ELF-1 (cell line): ENCODE results near the gene SLC22A16.
A peak's percentile ranks its signal among the peaks of the same experiment; 100 is the strongest.

Source experiments
- DNase-seq: peaks from one replicate; pipeline ENCODE4 v3.0.0-alpha.2; 2016; ENCODE audit warnings: low read depth, low spot score

Gene SLC22A16

DNA sequence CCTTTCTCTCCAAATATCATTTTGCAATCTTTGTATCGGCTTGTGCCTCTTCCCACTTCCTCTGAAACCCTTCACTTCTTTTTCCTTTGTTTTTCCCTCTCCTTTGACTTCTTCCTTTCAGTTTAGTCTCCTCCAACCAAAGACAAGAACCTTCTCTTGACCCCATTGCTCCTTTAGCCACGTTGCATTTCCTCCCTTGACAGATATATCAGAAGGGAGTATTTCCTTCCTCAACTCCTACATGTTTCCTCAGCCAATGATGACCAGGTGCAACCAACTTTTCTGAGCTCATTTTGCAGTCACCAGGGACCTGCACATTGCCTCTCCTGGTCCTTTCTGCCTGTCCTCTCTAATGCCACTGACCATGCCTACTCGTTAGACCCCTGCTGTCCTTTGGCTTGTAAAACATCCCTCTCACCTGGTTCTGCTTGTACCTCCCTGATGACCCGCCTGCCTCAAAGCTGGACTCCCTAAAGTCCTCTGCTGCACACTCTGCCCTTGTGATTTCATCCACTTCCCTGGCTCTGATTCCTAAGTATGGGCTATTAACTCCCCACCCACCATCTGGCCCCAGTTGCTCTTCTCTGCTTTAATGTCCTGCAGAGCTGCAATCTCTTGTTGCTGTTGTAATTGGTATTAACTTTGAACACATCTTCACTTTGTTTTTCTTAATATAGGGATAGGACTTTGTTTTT lies 27.4 kb downstream of the SLC22A16 start:
- DNase-seq: no peak

DNA sequence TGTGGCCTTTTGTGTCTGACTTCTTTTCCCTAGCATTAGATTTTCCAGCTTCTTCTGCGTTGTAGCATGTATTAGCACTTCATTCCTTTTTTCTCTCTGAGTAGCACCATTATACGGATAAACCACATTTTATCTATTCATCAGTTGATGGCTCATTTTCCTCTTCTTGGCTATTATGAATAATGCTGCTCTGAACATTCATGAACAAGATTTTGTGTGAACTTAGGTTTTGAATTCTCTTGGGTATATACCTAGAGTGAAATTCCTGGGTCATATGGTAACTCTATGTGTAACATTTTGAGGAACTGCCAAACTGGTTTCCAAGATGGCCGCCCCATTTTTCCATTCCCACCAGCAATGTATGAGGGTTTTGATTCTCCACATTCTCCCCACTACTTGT lies 28.7 kb downstream of the SLC22A16 start:
- no peak for DNase-seq

DNA sequence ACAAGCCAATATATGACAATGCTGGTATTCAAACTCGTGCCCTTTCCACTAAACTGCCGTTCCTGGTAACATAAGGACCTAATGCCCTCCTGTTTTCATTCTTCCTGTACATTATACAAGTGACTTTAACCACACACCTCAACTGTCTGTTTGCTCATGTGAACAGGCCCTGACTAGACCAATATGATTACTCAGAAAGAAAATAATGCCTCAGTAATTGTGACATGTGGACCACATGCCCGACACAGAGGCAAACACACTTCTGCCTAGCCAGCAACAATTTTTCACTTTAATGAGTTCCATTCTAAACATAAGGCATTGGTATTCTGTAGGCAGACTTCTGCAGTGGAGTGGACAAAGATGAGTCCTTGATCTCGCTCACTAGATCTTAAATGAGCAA lies 30.0 kb downstream of the SLC22A16 start:
- no peak for DNase-seq

DNA sequence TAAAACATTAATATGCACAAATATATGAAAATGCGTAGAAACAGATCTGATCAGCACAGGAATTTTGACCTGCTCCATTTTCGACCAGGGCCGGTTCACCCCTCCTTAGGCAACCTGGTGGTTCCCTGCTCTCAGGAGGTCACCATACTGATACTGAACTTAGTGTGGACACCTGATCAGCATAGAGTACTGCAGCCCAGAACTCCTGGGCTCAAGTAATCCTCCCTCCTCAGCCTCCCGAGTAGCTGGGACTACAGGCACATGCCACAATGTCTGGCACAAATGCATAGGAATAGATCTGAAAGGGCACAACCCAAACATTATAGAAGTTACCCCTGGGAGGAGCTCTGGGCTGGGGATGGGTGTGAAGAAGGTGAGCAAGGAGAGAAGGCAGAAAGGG lies 36.4 kb downstream of the SLC22A16 start:
- DNase-seq: no peak

DNA sequence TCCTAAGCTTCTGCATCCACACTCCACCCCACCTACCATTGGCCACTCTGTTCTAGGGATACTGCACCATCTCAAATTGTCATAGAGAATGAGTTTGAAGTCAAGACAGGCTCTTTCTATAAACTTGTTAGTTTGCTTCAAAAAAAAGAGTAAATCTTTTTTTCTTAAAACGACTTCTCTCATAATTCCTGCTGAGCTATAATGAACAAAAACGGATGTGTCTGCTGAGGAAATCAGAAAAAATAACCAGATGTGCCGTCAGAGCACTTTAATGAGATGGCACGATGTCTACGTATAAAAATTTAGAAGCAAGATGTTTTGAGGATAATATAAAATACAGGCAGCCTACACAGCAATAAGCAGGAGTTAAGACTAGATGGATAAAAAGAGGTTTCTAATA lies 37.1 kb downstream of the SLC22A16 start:
- no peak for DNase-seq

DNA sequence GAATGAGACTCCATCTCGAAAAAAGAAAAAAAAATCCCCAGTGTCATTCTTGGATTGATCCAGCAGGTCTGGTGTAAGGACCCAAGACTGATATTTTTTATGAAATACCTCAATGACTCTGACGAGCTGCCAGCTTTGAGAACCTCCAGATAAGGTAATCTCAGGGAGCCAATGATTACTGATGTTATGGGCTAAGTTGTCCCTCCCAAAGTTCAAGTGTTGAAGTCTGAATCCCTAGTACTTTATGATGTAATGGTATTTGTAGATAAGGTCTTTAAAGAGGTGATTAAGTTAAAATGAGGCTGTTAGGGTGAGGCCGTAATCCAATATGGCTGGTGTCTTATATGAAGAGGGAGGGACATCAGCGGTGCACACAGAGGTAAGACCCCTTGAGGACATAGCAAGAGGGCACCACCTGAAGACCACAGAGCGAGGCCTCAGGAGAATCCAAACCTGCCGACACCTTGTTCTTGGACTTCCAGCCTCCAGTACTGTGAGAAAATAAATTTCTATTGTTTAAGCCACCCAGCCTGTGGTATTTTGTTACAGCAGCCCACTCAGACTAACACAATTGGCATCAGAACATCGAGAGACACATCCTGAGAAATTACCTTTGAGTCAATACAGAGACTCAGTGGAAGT lies 41.3 kb downstream of the SLC22A16 start:
- no peak for DNase-seq

DNA sequence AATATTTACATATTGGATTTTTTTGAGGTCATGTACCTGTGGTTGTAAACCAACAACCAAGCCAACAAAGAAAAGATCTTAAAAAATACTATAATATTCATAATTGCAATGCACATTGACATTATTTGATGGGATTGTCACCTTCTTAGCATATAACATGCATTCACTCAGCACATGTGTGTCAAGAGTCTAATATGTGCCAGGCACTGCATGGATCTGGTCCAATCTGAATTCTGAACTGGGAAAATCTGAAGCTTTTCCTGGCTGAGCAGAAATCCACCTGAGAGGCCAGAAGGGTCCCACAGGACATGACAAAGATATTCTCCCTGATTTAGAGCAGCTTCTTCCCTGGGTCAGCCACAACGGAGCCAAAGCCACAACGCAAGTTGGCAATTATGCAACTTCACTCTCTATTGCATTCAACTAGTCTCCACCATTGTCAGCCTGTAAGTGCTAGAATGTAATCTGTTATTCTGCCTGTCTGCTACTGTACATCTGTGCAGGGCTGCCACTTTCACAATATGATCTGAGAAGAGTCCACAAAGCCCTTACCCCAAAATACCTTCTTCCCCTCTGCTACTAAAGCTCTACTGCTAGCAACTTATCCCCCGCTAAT lies 44.0 kb downstream of the SLC22A16 start:
- no peak for DNase-seq

DNA sequence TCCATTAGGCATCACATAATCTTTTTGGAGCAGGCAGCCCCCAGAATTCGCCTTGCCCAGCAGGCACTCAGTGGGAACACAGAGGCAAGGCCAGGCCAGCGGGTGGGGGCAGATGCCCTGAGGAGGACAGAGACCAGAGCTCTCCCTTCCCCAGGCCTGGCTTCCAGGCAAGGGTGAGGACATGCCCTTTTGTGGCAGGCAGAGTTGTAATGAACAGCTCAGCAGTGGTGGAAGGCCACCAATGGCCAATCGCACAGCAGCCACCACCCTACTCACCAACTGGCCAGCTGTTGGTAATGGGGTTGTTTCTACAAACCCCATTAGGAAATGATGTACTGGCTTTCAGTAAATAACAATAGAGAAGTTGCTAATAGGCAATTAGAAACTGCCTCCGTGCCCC lies 45.7 kb downstream of the SLC22A16 start:
- DNase-seq: no peak

DNA sequence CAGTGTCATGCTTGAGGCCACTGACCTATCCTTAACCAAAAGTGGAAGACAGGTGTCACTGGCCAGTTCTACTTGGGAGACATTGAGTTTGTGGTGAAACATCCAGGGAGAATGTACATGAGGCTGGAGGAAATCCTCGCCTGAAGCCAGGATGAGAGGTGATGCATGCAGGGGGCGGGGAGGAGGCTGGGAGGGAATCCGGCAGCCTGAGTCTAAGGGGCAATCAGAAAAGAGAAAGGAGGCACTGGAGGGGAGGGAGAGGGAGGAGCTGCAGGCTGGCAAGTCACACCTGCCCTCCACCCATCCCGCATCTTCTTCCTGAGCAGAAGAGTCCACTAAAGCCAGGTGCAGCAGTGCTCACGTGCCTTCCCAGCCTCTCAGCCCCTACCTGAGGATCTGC lies 46.2 kb downstream of the SLC22A16 start:
- peak; percentile 17 for DNase-seq

DNA sequence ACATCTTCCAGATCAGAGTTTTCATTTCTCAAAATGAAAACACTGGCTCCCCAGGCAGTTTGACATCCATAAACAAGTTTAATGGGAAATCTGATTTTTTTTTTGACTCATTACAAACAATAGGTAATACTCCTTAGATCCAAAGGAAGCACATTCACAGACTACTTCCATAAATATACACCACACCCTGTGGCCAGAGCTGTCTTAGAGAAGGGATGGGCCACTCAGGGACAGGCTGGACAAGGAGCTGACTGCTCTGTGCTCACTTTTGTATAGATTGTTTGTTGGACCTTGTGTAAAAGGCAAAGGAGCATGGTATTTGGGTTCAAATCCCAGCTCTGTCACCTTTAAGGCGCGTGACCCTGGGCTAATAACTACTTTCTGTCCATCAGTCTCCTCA lies 48.3 kb downstream of the SLC22A16 start:
- DNase-seq: no peak

DNA sequence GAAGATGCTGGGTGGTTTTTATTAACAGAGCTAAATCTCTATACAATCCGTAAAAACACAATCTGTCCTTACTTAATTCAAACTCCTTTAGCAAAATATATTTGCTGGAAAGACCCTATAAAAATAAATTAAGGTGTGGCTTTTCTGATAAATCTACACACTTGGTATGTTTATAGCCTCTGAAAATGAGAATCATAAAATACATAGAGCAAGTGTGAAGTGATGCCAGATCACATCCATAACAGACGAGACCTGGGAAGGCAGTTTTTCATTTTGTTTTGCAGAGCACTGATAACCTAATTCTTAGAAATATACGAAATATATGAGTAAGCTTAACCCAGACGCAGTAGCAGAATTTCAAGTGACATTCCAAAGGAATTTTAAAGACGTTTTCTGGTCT lies 50.6 kb downstream of the SLC22A16 start:
- DNase-seq: no peak

DNA sequence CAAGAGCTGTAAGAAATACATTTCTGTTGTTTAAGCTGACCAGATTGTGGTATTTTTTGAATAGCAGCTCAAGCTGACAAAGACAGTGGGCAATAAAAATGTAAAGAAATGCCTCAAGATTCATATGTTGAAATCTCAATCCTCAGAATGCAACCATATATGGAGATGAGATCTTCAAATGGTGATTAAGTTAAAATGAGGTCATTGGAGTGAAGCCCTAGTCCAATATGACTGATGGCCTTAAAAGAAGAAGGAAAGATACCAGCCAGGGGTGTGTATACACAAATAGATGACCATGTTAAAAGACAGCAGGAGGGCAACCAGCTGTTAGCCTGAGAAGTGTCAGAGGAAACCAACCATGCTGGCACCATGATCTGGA lies 54.0 kb downstream of the SLC22A16 start:
- DNase-seq: no peak

DNA sequence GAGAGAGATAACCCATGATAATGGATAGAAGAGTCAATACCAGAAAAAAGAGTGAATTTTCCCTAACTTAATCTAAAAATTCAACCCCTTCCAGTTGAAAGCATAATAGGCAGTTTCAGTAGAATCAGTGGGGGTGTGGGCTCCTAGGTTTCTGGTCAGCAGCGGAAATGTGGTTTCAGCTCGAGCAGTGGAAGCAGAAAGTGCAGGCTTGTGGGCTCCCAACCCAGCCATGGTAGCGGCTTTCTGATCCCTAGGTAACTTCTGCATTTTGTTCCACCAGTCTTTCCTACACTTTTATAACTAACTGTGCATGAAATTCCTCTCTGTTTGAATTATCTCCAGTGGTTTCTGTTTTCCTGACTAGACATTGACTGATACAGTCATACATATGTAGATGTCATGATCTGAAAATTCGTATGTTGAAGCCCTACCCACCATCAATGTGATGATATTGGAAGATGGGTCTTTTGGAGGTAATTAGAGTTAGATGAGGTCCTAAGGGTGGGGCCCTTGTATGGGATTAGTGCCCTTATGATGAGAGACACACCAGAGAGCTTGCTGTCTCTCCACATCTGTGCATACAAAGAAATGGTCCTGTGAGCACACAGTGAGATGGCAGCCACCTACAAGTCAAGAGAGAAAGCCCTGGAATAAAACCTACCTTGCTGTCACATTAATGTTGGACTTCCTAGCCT lies 54.5 kb downstream of the SLC22A16 start:
- no peak for DNase-seq

DNA sequence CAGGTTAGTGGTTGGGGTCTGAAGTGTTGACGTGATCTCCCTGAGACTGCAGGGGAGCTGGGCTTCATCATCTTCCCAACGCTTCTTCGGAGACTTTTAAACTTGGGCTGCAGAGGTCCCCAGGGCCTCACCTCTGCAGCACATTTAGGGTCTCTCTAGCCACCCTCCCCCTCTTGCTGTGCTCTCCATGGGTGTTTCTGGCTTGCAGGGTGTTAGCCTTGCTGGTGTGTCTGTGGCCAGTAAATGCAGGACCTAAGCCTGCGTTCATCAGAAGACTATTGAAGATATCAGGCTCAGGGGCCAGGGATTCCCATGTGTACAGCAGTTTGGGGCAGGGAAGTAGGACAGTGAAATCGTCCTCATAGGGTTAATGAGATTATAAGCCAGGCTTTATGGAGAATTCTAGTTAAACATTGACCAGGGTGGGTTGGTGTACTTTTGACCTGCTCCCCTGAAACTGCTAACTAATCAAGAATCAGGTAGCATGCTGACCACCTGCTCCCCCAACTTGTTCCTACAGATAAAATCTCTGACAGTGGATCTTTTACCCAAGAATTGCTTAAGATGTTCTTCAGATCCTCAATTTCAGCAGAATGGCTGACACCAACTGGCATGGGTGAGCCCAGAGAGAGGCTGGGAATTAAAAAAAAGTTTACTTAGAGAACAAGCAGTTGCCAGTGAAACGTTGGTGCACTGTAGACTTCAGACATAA lies 57.2 kb downstream of the SLC22A16 start:
- no peak for DNase-seq

DNA sequence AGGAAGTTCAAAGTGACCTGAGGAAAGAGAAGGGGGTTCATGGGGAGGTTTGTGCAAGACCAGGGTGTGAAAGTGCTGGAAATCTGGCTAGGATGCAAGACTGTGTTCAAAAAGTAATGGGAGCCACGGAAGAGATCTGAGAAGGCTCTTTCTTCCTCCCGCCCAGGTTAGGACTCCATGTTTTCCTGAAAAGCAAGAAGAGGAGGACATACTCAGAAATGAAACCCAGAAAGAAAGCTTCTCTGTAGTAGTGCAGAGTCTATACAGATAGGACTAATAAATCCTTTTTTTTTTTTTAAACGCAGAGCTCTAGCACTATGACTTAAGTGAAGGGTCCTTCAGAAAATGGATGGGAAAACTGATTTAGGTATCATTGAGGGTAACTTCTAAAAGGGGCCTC lies 57.8 kb downstream of the SLC22A16 start:
- DNase-seq: no peak

DNA sequence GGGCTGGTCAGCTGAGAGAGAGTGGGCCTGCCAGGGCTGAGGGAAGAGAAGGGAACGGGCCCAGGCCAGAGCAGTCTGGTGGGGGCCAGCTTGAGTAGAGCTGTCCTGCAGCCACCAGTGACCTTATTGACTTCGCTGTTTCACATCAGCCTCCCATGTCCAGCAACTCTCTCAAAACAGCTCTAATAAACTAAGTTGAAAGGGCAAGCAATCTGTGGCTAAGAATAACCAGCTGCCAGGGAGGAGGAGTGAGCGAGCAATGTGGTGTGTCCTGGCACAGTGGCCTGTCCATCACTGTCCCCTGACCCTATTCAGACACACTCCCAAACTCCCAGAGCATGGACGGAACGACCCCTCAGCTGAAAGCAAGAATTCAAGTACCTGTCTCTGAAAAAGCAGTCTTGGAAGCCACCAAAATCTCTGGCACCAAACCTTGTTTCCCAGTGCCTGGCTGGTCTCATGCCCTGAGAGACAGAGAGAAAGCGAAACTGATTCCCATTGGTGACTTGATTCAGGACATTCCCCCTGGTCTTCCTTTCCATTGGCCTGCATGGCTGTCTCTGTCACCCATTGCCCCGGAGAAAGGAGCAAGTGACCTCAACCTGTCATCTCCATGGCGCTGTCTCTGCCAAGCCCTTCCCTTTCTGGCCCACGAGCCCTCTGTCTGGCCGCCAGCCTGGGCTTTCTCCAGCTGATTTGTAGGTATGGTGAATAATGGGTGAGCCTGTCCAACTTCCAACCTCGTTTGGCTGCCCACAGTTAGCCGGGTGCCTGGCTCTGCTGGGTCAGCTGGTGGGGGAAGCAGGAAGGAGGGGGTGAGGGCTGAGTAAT lies 61.1 kb downstream of the SLC22A16 start, which contains the start of gene DDO:
Gene DDO, minus strand, starts transcription at position 490 of the 831 bp plus-strand sequence. CDS start 2,113 bp downstream, outside the sequence.
- DNase-seq: no peak

DNA sequence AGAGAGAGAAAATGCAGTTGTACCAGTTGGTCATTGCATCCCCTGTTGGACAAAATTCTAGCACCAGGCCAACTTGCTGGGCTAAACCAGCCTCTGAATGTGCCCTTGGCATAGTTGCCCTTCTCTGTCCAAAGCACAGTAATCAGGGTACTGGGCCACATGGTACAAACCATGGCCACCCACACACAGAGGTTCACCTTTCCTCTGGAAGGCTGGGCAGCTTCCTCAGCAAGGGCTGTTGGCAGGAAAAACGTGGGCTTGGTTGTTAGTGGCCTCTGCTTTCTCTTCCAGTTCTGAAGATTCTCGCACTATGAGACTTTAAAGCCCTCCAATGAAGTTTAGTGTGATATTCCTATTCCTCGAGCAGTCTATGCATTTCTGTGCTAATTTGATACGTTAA lies 61.7 kb downstream of the SLC22A16 start:
- DNase-seq: no peak

DNA sequence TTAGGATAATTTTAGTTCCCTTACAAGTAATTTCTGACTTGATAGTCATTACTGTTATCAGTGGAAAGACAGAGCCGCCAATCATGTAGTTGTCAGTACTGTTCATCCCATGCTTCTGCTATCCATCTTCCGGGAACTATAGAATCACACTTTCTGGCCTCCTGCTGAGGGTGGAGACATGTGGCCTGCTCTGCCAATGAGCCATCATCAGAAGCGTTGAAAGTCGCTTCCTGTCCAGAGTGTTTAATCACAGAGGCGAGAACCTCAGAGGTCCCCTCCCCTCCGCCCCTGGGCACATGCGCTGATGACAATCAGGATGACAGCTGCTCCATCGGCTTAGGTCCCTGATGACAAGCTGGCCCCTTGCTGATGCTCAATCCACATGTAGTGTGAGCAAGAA lies 64.1 kb downstream of the SLC22A16 start:
- DNase-seq: peak; percentile 33

DNA sequence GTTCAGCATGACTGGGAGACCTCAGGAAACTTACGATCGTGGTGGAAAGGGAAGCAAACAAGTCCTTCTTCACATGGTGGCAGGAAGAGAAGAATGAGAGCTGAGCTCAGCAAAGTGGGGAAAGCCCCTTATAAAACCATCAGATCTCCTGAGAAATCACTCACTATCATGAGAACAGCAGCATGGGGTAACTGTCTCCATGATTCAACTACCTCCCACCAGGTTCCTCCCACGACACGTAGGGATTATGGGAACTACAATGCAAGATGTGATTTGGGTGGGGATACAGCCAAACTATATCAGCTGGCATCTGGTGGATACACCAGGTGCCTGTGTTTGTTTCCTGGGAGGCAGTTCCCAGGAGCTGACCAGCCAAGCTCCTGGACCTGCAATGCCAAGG lies 65.9 kb downstream of the SLC22A16 start:
- DNase-seq: no peak

DNA sequence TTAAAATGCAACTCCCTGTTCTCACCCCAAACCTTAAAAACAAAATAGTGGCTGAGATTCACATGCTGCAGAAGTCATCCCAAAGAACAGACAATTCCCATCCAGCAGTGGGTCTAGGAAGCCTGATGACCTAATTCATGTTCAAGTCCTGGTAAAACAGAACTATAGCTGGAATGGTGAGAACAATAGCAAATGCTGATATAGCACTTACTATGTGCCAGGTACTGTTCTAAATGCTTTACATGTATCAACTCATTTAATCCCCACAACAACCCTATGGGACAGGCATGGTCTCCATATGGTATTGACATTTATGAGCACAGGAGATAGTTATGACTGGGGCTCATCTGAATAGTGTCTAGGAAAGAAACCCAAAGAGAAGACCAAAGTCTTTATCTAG lies 66.6 kb downstream of the SLC22A16 start:
- no peak for DNase-seq

DNA sequence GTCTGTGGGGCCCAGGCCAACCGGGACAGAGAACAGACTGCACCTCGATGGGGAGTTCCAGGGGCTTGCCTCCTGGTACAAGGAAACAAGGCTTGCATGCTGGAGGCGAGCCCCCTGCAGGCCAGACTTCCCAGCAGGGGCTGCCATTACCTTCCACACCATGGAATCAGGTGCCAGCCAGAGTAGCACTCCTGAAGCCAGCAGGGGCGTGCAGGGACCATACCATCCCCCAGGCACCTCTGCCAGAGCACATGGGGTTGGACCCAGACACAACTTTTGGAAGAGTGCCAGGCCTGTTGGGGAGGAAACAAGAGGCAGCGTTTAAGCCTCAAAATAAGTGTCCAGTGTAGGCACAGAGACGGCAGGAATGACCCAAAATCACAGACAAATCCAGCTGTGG lies 67.5 kb downstream of the SLC22A16 start:
- DNase-seq: peak; percentile 52
